Fibroblast of upper back skin (primary cell): ENCODE measurements around the gene OBSCN.
"Not testable (repeated sequence)": the region's sequence is repeated elsewhere in the genome, so short reads cannot be mapped to it uniquely, and the experiment has no call there.

Source experiments
- DNase-seq: peaks from one replicate; pipeline ENCODE4 v3.0.0-alpha.2; 2013

The OBSCN gene

DNA sequence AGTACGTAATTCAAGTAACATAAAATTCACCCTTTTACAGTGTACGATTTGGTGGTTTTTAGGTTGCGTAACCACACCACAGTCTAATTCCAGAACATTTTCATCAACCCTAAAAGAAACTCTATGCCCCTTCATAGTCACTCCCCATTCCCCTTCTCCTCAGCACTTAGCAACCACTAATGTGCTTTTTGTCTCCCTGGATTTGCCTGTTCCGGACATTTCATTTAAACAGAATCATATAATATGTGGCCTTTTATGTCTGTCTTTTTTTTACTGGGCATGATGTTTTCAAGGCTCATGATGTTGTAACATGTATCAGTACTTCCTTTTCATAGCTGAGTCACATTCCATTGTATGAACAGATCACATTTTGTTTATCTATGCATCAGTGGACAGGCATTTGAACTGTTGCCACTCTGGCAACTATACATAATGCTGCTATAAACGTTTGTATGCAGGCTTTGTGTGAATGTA, 20.8 kb downstream of the OBSCN start:
- DNase-seq: peak; percentile 89

- no peak for DNase-seq
These were observed 23.3 kb downstream of the OBSCN start for GRCh38 chr1:228231189-228231588.

DNA sequence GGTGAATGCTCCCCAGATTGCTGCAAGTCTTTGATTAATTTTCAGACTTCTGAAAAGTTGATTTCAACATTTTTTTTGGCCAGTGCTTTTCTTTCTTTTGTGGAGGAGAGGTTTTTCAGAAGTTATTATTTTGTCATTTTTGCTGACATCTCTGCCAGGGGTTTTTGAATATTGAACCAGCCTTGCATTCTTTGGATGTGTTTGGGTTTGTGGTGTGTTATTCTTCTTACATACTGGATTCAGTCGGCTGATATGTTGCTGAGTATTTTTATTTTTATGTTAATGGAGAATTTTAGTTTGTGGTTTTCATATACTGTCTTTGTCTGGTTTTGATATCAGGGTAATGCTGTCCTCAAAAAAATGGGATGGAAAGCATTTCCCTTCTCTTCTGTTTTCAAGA, 25.3 kb downstream of the OBSCN start:
- no peak for DNase-seq

DNA sequence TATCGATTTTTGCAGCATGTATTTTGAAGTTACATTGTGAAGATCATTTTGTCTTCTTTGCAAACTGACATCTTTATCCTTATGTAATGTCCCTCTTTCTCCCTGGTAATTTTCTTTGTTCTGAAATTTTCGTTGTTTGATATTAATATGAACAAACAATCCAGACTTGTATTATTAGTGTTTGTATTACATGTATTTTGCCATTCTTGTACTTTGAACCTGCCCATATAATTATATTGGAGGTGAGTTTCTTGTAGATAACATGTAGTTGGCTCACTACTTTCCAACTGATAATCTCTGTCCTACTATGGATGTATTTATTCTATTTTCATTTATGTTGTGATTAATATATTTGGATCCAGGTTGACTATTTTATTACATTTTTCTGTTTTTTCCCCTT, 27.1 kb downstream of the OBSCN start:
- no peak for DNase-seq

GRCh38 chr1:228236744-228237143, 28.9 kb downstream of the OBSCN start:
- DNase-seq: peak; percentile 8

DNA sequence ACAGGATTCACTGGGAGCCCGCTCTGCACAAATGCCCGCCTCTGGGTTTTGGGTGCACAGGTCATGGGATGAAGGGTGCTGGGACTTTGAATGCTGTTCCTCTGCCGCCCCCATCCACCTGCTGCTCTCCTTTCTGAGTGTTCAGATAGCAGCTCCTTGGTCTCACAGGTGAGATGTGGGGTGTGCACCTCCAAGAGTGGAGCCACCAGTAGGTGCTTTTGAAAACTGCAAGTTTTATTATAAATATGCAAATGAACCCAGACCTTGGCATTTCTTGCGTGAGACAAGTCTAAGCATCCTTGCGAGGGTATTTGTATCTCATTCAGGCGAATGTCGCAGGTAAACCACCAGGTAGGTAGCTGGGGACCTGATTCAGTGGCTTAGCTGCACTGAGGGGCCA, 30.2 kb downstream of the OBSCN start:
- DNase-seq: no peak

DNA sequence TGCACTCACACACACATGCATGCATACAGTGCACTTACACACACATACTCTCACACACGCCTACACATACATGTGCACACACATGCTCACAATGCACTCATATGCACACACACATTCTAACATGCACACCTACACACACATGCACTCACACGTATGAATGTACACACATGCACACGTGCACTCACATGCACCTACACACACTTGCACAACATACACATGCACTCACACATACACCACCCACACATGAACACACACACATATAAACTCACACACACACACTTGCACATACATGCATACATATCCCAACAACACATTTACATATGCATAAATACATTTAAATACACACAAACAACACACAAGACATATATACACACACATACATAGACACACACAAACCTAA, 30.6 kb downstream of the OBSCN start:
- no peak for DNase-seq

DNA sequence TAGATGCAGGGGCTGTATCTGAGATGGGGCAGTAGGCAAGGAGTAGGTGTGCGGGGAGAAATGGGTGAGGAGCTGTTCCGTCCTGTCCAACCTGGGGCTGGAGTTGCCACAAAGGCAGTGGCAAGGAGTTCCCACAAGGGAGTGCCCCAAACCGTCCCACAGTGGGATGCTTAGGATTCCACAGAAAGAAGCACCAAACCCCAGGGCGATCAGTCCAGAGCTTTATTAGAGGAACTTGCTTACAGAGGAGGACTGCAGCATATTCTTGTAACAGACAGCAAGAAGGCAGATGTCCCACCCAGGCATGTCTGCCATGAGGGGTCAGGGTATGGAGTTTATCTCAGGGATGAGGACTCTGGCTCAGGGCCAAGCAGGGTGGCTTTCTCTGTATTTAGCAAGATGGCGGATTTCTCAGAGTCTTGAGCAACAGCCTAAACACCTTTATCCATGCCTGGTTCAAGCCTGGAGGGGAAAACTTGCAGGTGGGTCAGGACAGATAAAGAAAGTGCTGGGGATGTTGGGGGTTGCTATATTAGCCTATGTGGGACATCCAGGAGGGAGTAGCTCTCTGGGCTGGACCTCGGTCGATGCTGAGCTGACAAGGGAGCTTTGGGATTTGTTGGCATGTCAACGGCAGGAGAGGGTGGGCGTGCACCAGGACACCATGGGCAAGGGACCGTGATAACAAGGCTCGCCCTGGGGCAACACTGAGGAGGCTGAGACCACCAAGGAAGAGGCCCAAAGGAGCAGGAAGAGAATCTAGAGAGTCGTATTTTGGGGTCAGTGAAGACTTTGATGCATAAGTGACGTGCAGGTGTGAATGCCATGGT, 32.8 kb downstream of the OBSCN start:
- DNase-seq: no peak

- DNase-seq: no peak
These were observed 33.4 kb downstream of the OBSCN start for GRCh38 chr1:228241259-228241658.

DNA sequence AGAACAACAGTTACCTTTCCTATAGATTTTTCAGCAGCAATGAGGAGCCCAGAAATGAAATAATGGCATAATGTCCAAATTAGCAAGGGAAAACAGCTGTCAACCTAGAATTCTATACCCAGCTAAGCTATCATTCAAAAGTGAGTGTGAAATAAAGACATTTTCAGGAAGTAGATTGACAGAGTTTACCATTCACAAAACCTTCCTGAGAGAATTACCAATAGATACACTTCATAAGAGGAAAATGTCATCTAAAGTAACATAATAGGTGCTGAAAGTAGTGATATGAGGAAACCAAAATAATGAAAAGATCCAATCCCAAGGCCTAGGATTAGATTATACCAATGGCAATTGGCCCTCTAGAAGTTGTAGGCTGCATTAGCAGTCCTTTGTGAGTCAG, 34.6 kb downstream of the OBSCN start:
- no peak for DNase-seq

DNA sequence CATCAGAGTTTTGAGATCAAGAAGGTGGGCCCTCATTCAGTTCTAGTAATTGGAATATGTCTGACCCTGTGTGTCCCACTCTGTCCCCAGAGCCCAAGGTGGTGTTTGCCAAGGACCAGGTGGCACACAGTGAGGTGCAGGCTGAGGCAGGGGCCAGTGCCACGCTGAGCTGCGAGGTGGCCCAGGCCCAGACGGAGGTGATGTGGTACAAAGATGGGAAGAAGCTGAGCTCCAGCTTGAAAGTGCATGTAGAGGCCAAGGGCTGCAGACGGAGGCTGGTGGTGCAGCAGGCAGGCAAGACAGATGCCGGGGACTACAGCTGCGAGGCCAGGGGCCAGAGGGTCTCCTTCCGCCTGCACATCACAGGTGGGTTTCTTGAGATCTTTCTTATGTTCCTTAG, 35.2 kb downstream of the OBSCN start:
- no peak for DNase-seq

DNA sequence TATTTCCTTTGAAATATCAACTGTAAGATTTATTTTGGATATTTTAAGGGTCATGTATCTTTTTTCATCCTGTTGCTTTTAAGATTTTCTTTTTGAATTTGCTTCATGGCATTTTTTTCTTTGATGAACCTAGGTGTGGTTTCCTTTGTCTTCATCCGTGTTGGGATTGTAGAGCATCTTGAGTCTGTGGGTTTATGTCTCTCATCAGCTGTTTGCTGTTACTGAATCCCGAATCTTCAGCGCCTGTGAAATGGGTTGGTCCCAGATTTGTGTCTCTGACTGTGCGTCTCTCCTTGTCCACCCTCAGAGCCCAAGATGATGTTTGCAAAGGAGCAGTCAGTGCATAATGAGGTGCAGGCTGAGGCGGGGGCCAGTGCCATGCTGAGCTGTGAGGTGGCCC, 36.1 kb downstream of the OBSCN start:
- not testable (repeated sequence) for DNase-seq

- no peak for DNase-seq
These were observed 37.3 kb downstream of the OBSCN start for GRCh38 chr1:228245111-228245510.

DNA sequence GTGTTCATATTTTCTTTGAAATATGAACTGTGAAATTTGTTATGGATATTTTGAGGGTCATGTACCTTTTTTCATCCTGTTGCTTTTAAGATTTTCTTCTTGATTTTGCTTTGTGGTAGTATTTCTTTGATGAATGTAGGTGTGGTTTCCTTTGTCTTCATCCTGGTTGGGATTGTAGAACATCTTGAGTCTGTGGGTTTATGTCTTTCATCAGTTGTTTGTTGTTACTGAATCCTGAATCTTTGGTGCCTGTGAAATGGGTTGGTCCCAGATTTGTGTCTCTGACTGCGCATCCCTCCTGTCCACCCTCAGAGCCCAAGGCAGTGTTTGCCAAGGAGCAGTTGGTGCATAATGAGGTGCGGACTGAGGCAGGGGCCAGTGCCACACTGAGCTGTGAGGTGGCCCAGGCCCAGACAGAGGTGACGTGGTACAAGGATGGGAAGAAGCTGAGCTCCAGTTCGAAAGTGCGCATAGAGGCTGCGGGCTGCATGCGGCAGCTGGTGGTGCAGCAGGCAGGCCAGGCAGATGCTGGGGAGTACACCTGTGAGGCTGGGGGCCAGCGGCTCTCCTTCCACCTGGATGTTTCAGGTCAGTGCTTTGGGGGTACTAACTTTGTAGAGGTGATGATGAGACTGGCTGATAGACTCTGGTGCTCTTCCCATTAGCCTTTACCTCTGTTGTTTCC, 38.5 kb downstream of the OBSCN start:
- DNase-seq: no peak

DNA sequence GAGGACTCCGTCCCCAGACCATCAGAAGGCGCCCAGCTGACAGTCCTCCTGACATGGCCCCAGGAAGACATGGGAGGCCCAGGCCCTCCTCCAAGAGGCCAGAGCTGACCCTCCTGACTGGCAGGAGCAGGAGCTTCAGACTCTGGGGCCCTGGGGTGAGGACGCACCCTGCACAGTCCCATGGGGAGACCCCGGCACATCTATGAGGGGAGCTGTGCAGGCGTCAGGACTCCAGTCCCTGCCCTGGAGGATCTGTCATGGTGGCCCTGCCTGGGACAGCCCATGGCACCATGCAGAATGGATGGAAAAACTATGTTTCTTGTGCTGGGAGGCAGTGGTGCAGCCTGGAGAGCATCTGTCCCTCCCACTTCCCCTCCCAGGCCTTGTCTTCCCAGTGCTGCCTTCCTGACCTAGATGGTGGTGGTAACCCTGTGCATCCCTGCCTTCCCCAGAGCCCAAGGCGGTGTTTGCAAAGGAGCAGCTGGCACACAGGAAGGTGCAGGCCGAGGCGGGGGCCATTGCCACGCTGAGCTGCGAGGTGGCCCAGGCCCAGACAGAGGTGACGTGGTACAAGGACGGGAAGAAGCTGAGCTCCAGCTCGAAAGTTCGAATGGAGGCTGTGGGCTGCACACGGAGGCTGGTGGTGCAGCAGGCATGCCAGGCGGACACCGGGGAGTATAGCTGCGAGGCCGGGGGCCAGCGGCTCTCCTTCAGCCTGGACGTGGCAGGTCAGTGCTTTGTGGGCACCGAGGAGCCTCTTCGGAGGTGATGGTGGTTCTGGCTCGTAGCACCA, 41.9 kb downstream of the OBSCN start:
- DNase-seq: no peak

DNA sequence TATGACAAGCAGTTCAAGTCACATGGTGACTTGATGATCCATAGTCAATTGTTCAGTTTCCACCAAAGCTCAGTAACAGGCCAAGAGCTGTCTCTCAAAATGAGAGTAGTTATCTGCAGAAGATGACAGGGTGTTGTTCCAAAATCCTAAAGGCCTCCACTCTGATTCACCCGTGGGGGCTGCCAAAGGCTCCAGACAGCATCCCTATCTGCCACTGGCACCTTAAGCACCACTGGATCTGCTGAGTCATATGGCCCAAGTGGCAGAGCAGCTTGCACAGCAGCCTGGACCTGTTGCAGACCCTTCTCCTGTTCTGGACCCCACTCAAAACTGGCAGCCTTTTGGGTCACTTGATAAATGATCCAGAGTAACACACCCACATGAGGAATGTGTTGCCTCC, 44.6 kb downstream of the OBSCN start:
- not testable (repeated sequence) for DNase-seq

DNA sequence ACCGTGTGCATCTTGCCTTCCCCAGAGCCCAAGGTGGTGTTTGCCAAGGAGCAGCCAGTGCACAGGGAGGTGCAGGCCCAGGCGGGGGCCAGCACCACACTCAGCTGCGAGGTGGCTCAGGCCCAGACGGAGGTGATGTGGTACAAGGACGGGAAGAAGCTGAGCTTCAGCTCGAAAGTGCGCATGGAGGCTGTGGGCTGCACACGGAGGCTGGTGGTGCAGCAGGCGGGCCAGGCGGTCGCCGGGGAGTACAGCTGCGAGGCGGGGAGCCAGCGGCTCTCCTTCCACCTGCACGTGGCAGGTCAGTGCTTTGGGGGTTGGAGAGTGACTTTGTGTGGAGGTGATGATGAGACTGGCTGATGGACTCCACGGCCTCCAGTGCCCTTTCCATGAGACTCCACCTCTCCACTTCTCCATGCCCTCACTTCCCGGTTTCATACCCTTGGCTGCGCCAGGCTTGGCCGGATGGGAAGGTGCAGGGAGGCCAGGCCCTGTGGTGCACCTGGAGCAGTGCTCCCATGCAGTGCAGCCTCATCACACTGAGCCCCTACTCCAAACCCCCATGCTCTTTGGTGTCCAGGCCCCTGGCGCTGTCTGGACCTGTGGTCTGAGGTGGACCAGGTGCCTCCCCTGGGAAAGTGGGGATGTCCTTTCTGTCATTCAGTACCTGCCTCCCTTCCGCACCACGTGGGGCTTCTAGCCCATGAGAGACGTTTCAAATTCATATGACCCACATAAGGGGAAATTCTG, 49.0 kb downstream of the OBSCN start:
- no peak for DNase-seq

GRCh38 chr1:228258486-228258885, 50.6 kb downstream of the OBSCN start:
- DNase-seq: no peak

- no peak for DNase-seq
These were observed 51.6 kb downstream of the OBSCN start for GRCh38 chr1:228259368-228259894.

- DNase-seq: no peak
These were observed 52.1 kb downstream of the OBSCN start for GRCh38 chr1:228259951-228260350.

- no peak for DNase-seq
These were observed 53.9 kb downstream of the OBSCN start for GRCh38 chr1:228261706-228262105.

DNA sequence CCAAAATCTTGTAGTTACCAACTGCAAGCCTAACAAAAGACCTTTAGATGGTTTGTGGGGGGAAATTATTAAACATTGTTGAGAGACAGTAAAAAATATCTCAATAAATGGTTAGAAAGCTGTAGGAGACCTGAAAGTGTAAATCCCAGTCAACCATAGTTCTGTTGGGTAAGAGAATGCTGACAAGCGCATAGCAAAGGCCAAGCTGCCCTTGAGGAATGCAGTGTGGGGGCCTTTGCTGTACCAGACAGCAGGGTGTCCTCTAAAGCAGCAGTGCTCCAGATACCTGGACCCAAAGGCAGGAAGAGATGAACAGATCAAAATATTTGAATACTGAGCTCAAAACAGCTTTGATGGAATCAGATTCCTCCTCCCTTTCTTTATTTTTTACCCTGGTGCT, 54.6 kb downstream of the OBSCN start:
- no peak for DNase-seq

DNA sequence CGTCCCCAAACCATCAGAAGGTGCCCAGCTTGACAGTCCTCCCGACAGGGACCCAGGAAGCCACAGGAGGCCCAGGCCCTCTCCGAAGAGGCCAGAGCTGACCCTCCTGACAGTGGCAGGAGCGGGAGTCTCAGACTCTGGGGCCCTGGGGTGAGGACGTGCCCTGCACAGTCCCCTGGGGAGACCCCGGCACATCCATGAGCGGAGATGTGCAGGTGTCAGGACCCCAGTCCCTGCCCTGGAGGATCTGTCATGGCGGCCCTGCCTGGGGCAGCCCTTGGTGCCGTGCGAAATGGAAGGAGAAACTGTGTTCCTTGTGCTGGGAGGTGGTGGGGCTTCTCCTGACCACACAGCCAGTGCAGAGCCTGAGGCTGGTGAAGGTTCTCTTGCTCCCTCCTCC, 55.8 kb downstream of the OBSCN start:
- no peak for DNase-seq
